T-helper 22 cell (primary cell): Measurements from ENCODE around the gene CLASP2.
"Not testable (repeated sequence)": the region's sequence is repeated elsewhere in the genome, so short reads cannot be mapped to it uniquely, and the experiment has no call there.

Experiments
- DNase-seq: peaks from one replicate; pipeline ENCODE4 v3.0.0-alpha.2; 2020; ENCODE audit warnings: low read depth

The CLASP2 gene

GRCh38 chr3:33541918-33542317, 176.1 kb downstream of the CLASP2 start:
- DNase-seq: no peak

GRCh38 chr3:33538678-33539339, 179.2 kb downstream of the CLASP2 start:
- no peak for DNase-seq

GRCh38 chr3:33537133-33537532, 180.9 kb downstream of the CLASP2 start:
- no peak for DNase-seq

- no peak for DNase-seq
Observed at GRCh38 chr3:33526787-33527186, 191.3 kb downstream of the CLASP2 start.

DNA sequence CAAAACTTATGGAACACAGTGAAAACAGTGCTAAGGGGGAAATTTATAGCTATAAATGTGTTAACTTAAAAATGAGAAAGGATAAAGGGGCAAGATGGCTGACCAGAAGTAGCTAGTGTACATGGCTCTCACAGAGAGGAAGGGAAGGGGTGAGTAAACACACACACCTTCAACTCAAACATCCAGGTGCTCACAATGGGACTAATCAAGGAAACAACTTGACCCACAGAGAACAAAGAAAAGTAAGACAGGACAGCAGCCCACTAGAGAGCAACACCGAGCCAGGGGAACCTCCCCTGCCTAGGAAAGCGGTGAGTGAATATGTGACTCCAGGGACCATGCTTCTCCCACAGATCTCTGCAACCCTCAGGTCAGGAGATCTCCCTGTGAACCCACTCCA, 192.8 kb downstream of the CLASP2 start:
- no peak for DNase-seq

- DNase-seq: no peak
Observed at GRCh38 chr3:33523093-33523667, 194.9 kb downstream of the CLASP2 start.

- DNase-seq: no peak
Observed at GRCh38 chr3:33521736-33522135, 196.3 kb downstream of the CLASP2 start.

- no peak for DNase-seq
Observed at GRCh38 chr3:33513262-33513863, 204.7 kb downstream of the CLASP2 start.

DNA sequence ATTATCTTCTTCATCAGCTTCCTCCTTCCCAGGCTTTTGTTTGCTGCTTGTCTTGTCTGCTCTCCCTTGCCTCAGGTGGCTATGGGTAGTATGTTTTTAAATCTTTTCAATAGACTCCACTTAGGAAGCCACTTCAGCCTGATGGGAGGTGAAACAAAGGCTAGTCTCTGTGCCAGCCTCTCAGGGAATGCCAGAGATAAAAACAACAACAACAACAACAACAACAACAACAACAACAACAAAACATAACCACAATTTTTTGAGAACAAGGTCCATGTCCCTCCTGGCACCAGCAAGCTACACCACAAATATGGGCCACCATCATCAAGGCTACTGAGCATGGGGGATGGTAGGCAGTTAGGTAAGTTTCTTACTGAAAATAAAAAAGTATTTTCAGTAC, 213.0 kb downstream of the CLASP2 start:
- no peak for DNase-seq

DNA sequence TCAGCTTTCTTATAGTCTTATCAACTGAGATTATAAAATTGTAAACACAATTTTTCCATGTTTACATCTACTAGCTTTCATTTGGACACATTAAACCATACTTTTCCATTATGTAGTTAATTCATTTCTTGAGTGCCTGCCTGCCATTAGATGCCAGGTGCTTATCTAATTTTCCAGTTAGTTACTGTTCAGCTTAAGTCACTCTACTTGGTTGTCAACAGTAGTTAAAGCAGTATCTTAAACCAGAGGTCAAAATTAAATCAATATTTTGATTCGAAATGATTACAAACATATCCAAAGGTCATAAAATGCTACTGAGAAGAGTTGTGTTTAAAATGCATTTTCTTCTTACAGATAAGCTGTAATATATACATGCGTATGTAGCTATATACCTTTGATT, 221.6 kb downstream of the CLASP2 start:
- DNase-seq: no peak

- no peak for DNase-seq
Observed at GRCh38 chr3:33491721-33492120, 226.3 kb downstream of the CLASP2 start.

DNA sequence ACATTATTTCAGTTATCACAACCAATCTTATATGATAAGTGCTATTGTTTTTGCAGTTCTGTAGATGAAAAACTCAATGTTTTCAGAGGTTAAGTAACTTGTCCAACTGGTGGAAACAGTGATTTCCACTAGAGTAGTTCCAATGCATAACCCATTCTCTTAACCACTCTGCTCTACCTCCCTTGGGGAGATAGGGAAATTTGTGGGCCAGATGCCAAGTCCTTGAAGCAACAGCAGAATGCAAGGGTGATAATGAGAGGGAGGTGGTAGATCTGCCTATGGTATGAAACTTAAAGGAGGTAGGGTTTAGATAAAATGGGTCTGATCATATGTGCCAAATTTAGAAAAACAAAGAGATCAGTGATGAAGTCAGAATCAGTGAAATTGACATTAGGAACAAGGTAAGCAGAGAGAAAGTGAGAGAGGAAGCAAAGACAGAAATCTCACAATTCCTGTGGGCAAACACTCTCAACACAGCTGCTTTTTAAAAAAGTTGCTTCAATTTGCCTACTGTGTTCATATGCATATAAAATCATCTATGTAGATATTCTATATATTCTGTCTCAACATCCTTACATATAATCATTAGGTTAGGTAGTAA, 227.3 kb downstream of the CLASP2 start:
- no peak for DNase-seq

DNA sequence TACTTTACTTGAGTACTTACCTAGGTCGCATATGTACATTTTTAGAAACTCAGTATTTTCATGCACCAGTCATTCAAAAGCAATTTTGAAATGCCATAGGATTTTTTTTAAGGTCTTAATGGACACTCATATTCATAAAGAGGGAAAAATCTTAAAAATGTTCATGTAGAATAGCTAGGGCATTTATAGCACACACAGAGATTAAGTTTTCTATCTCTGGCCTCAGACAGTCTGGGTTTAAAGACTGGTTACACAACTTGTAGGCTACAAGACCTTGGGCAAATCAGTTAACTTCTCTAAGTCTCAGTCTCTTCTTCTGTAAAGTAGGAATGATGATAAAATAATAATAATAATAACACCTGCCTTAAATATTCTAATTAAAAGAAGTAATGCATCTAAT, 229.4 kb downstream of the CLASP2 start:
- no peak for DNase-seq

DNA sequence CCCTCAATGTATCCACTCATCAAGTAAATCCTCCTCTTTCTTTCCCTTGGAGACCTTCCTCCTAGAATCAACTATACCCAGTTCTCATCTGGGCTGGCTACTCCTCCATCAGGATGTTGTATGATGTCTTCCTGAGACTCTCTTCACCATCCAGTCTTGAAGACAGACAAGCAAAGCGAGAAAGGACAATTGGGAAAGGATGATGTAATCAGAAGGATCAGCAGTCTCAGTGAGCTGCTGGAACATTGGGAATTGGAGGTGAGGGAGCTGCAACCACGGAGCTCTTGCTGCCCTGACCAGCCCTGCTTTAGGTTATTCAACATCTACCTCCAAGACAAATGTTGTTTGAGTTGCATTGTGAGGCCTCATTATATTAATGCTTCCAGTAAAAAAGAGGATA, 229.8 kb downstream of the CLASP2 start:
- no peak for DNase-seq

- DNase-seq: no peak
Observed at GRCh38 chr3:33482111-33482521, 235.9 kb downstream of the CLASP2 start.

- no peak for DNase-seq
Observed at GRCh38 chr3:33474896-33475295, 243.2 kb downstream of the CLASP2 start.

- DNase-seq: no peak
Observed at GRCh38 chr3:33473813-33474212, 244.2 kb downstream of the CLASP2 start.

DNA sequence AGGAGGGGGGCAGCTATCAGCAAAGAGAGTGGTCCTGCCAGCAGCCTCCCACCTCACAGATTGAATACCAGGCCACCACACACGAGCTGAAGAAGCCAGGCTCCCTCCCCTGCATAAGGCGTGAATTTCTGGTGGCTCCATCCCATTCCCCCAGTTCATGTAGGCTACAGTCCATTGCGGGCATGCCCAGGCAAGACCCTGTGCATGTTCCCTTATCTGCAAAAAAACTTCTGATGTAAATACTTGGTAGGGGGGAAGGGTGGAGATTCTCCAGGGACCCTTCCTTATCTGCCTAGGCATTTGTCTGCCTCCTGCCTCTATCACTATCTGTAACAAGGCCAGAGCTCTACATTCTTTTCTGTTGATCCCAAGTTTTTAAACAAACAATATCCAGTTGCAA, 250.3 kb downstream of the CLASP2 start:
- no peak for DNase-seq

- DNase-seq: no peak
Observed at GRCh38 chr3:33461097-33461496, 257.0 kb downstream of the CLASP2 start.

DNA sequence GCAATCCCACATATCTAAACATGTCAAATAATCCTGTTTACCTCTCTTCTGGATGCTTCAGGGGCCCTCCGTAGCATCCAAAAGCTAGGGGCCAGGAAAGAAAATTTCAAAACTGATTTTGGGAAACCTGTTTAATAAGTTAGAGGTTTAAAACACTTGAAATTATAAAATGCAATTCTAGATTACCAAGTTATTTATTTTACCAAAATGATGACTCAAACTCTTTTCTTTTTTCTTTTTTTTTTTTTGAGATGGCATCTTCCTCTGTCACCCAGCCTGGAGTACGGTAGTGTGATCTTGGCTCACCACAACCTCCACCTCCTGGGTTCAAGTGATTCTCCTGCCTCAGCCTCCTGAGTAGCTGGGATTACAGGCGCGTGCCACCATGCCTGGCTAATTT, 258.5 kb downstream of the CLASP2 start:
- not testable (repeated sequence) for DNase-seq

DNA sequence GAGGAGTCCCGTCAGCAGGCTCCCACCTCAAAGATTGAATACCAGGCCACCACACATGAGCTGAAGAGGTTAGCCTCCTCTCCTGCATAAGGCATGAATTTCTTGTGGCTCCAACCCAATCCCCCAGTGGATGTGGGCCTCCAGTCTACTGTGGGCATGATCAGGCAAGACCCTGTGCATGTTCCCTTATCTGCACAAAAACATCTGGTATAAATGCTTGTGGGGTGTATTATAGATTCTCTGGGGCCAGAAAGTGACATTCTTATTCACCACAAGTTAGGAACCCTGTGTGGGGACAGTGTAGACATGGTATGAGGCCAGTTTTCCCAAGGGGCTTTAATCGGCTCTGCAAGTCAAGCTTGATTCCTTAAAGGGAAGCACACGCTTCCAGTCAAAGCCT, 259.6 kb downstream of the CLASP2 start:
- DNase-seq: no peak

- DNase-seq: no peak
Observed at GRCh38 chr3:33456756-33457155, 261.3 kb downstream of the CLASP2 start.

DNA sequence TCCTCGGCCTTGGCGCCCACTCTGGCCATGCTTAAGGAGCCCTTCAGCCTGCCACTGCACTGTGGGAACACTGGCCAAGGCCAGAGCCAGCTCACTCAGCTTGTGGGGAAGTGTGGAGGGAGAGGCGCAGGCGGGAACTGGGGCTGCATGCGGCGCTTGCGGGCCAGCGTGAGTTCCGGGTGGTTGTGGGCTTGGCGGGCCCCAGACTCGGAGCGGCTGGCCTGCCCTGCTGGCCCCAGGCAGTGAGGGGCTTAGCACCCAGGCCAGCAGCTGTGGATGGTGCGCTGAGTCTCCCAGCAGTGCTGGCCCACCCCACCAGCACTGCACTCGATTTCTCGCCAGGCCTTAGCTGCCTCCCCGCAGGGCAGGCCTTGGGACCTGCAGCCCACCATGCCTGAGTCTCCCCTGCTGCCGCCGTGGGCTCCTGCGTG, 264.7 kb downstream of the CLASP2 start:
- no peak for DNase-seq
